Measurements from ENCODE around the gene CLIP4.
"Not testable (repeated sequence)": the region's sequence is repeated elsewhere in the genome, so short reads cannot be mapped to it uniquely, and the experiment has no call there.

The CLIP4 gene

GRCh38 chr2:29100564-29100963, 14.7 kb upstream of the CLIP4 start:
- no peak for DNase-seq

DNA sequence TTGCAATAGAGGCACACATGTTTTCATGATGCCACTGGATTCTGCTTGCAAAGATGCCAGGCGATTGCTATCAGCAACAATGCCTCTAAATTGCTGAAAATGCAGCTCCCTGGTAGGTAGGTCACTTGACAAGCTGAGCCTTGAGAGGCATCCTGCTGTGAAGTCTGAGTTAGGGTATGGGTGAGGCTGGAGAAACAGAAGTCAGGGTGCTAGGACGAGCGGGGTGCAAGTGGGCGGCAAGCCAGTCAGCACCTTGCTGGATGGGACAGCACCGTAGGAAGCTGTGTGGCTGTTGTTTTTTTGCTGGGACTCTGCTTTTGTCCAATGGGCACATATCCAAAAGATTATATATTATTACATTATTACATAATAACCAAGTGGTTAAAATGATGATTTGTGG, 10.5 kb upstream of the CLIP4 start:
- no peak for DNase-seq

DNA sequence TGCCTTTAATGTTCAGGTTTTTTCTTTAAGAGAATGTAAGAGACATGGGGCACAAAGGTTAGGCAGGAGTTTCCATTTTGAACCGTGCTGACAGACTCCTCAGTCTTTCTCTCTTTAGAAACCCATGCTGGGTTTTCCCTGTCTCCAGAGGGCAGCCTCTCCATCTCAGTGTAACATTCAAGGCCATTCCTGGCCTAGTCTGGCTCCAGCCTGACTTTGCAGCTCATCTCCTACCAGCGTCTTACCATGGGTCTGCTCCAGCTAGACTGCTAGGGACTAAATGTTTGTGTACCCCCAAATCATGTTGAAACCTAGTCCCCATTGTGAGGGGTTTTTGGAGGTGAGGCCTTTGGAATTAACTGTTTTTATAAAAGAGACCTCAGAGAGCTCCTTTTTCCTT, 9.8 kb upstream of the CLIP4 start:
- no peak for DNase-seq

DNA sequence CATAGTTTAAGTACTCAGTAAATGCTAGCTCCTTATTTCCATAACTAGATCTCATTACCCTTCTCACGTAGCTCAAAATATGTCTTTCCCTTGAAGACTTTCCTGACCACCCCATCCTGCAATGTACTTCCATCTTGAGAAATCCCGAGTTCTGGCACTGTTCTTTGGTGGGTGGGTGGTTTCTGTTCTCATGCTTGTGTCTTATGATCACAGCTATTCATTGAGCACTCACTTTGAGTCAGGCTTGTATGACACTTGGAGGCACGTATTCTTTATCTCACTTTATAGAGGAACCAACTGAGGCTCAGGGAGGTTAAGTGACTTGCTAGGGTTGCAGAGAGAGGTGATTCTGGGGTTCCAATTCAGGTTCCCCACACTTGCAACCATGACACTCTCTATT, 9.0 kb upstream of the CLIP4 start:
- DNase-seq = no peak

DNA sequence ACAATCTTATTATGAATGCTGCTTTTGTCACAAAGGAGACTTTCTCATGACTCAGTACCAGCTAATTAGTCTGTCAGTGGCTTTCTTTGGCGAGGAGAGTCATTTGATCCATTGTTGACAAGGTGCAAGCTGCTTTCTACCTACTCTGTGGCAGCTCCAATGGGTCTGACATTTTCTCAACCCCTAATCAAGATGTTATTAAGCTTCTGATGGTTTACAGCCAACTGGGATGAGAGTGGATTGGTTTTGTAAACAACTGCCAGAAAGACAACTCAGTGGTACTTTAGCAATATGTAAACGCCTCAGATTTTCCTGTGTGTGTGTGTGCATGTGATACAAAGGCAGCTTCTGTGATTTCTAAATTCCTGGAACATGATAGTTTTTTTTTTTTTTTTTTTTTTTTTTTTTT, 8.2 kb upstream of the CLIP4 start:
- DNase-seq = no peak

- not testable (repeated sequence) for DNase-seq
Observed at GRCh38 chr2:29107547-29107946, 7.7 kb upstream of the CLIP4 start.

DNA sequence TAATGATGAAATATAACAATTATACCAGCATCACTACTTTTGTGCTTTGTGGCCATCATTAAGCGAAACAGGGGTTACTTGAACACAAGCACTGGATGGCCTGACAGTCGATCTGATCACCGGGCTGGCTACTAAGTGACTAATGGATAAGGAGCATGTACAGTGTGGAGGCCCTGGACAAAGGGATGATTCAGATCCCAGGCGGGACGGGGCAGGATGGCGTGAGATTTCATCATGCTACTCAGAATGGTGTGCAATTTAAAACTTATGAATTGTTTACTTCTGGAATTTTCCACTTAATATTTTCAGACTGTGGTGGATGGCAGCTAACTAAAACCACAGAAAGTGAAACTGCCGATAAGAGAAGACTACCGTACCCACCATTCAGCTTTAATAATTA, 7.0 kb upstream of the CLIP4 start:
- no peak for DNase-seq

DNA sequence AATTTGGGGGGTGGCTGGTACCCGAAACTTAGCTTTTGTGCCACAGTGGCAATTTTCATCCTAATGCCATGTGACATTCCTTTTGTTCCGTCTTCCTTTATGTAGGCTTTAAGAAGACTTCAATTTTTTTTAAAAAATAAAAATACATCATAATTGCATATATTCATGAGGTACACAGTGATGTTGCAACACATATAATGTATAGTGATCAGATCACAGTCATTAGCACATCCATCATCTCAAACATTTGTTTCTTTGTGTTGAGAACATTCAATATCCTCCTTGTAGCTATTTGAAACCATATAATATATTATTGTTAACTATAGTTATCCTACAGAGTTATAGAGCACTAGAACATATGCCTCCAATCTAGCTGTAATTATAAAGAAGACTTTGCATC, 6.0 kb upstream of the CLIP4 start:
- DNase-seq = no peak

GRCh38 chr2:29110916-29111535, 4.2 kb upstream of the CLIP4 start:
- DNase-seq = no peak

DNA sequence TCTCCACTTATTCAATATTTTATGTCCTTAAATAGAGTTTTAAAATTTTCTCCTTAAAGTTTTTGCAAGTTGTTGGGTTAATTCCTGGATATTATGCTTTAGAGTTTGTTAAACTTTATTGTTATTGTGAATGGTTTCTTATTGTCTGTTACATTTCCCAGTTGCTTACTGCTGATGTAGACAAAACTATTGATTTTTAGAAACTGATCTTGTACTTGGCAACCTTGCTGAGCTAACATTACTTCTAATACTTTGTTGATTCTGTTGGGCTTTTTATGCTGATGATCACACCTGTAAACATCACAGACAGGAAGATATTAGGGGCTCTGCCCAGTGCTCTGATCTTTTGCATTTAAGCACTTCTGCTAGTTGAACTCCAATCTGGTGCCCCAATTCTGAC, 2.8 kb upstream of the CLIP4 start:
- DNase-seq = no peak

- DNase-seq = no peak
Observed at GRCh38 chr2:29113027-29113686, 2.1 kb upstream of the CLIP4 start.

DNA sequence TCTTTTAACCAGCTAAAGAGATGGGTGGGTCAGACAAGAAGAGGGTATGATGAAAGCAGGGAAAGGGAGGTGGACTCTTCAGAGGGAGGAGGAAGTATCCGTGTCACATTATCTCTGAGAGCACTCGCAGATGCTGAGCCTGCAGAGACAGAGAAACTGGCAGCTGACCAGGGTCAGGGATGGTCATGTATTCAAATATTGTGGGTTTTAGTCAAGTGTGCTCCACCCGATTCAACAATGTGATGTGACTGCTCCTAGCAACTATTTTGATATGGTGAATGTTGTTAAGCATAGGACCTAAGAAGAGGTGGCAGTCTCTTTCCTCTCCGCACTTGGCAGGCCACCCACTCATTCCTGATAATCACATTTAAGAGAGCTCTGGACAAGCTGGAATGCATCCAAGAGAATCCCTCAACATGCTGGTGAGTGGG, 1.3 kb upstream of the CLIP4 start:
- DNase-seq = peak; percentile 15

DNA sequence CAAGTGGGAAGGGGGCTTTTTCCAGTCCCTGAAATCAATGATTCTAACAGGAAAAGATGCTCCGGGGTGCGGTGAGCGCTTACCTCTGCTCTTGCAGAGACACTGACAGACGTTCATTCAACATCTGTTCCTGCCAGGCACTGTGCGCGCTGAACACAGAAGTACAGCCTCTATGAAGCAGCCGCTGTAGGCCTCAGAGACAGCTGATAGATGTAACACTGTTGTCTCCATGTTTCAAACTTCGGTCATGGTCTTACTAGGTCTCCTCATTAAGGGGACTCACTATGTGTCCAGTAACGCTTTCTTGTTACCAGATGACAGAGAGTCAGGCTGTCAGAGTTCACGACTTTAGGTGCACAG, 649 bp upstream of the CLIP4 start:
- DNase-seq = no peak

DNA sequence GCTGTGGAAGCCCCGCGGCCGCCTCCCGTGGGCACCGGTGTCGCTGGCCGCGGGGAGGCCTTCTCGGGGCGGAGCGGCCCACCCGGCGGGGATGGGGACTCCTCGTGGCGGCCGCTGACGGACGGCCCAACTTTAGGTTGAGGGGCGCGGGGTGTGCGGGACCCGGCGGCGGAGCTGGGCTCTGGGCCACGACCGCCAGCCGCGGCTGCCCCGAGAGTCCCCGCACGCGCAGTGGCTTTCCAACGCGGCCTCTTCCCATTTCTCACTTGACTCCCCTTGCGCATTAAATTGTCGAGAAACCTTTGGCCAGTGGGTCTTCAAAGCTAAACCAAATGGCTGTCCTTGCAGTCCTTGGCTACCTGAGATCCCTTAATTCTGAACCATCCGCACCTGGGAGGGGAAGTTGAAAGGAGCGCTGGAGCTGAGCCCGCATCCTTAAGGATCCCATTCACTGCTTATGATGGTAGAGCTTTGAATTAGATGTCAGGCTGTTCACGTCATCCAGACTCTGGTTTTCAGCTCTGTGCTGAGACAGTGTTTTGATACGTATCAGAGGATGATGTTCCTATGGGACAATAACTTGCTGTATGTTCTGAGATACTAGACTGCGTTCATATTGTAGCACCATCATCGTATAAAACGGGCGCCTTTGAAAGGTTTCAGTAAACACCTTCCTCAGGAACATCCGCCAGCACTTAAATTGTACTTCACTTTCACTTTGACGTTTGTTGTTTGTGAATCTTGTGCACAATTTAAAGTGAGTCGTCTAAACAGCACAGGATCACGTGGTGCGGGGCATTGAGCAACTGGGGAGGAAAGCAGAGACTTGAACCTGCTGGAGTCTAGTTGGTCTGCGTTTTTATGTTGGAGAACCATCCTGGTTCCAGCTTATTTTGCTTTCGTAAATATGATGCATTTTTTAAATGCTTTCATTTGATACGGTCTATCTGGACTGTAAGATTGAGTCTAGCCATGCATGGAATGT, 874 bp downstream of the CLIP4 start:
- peak; percentile 84 for DNase-seq

GRCh38 chr2:29117636-29118303, 2.6 kb downstream of the CLIP4 start:
- no peak for DNase-seq

DNA sequence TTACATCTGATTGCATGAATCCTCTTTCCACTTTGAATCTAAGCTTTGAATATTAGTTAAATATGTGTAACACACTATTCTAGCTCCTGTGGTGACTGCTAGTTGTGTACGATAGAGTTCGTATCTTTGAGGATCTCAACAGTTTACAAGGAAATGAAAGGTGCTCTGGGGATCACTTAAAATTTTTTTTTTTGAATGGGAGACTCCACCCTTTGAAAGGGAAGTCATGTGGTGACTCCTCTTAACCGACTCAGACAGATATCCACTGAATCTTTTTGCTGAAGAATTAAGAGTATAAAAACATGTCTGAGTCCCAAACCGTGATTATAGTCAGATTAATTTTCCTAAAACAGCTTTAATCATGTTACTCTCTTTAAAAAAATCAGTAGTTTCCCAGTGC, 4.0 kb downstream of the CLIP4 start:
- DNase-seq = peak; percentile 37

DNA sequence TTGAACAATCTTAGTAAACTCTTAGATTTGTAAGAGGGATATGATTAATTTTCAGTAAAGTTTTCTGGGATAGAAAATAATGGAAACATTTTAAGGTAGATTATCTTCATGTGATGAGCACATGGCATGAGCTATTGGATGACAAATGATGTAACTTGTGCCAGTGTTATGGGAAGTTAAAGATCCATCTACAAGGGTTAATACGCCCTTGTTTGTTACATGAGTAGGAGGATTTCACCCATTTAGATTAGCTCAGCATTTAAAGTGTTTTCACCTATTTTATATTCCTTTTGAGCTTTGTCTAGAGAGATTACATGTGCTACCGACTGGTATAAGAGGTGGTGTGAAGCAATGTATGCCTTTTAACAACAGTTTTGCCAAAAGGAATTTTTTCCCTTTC, 5.6 kb downstream of the CLIP4 start:
- DNase-seq = no peak

DNA sequence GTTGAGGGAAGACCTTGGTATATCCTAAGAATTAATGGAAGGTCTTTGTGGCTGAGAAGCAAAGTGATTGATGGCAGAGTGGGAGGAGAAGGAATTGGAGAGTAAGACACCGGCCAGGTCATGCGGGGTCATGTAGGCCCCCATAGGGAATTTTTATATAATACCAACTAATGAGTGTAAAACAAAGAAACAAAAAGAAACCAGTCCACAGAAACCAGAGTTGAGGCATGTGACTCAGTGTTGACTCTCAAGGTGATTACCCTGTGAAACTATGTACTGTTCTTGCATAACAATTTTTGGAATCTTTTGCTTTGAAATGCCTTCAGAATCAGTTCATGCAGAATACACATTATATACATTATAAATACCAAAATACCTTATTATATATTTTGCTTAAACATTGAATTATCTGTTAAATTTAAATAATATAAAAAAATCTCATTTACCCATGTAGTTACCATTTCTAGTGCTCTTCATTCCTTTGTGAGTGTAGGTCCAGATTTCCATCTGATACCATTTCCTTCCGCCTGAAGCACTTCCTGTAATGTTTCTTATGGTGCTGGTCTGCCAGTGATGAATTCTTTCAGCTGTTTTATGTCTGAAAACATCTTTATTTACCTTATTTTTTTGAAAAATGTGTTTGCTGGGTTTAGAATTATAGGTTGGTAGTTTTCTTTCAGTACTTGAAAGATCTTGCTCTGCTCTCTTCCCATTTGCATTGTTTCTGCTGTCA, 8.6 kb downstream of the CLIP4 start:
- DNase-seq = no peak

DNA sequence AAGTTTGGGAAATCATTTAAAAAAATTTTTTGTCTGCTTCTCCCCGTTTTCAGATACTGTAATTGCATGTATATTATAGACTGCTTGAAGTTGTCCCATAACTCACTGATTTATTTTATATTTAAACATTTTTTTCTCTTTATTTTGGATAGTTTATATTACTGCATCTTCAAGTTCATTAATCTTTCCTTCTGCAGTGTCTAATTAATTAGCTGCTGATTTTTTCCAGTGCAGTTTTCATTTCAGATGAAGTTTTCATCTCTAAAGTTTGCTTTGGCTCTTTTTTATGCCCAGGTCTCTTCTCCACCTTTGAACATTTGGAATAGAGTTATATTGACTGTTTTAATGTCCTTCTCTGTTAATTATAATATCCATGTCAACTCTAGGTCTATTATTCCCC, 9.3 kb downstream of the CLIP4 start:
- DNase-seq = no peak

DNA sequence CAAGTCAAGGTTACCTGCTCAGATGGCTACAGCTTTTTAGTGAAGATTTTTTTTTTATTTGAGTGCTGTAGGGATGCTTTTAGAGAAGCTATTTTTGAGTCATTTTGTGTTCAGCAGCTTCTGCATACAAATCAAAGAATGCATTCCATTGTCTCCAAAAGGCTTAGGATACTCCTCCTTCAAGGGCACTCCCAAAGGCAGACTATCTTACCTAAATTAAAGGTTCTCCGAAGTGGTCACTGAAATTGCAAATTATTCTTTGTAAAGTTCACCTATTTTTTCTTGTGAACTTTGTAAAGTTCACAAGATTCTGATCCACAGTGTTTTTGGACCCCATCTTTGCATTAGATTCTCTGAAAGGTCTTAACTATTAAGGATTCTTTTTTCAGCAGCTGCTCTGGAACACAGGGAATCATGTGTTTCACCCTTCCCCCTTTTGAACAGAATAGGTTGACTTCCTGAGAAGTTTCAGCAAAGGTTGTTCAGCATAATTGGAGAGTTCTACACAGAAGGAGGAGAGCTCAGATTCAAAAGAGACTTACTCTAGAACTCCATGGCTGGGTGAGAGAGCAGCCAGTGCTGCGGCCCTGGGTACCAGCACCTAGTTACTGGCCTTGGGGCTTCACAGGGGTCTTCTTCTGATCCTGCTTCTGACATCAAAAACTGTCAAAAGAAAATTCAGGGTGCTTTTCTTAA, 14.5 kb downstream of the CLIP4 start:
- no peak for DNase-seq

GRCh38 chr2:29130295-29130694, 15.1 kb downstream of the CLIP4 start:
- no peak for DNase-seq

DNA sequence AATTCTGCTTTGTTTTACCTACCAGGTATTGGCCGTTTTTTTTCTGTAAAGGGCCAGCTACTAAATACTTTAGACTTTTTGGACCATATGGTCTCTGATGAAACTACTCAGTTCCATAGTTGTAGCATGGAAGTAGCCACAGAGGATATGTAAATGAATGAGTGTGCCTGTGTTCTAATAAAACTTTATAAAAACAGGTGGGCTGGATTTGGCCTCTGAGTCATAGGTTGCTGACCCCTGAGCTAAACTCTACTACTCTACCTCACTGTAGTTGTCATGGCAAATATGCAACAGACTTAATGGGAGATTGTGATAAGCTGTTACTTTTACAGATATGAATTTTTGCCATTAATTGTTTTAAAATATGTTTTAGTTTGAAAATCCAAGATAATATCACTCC, 19.7 kb downstream of the CLIP4 start:
- DNase-seq = no peak

All from CD4-positive, alpha-beta T cell treated with Interleukin-4 for 4 hours (primary cell).